ENCODE data around the gene GRM7. TPM values are rescaled to one million over a fixed set of nuclear protein-coding genes. Genes with fewer than 3 reads are reported as not detected.

Gene GRM7
- total RNA-seq, 1 donor from 2014 or later: 0.34 TPM

DNA sequence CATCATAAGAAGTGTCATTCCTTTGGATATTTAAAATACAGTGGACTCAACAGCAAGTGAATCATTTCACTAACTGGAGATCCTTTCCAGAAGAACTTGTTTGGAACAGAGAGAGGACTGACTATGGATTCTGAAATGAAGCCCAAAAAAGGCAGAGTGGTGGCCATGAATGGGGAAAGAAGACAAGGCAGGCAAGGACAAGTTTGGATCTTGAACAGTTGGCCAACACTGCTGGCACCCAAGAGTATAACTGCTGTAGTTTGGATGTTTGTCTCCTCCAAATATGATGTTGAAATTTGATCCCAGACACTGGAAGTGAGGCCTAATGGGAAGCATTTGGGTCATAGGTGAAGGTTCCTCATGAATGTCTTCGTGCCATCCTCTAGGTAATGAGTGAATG is 686.9 kb downstream of the GRM7 start:
- TF ChIP-seq, protein P1, sequence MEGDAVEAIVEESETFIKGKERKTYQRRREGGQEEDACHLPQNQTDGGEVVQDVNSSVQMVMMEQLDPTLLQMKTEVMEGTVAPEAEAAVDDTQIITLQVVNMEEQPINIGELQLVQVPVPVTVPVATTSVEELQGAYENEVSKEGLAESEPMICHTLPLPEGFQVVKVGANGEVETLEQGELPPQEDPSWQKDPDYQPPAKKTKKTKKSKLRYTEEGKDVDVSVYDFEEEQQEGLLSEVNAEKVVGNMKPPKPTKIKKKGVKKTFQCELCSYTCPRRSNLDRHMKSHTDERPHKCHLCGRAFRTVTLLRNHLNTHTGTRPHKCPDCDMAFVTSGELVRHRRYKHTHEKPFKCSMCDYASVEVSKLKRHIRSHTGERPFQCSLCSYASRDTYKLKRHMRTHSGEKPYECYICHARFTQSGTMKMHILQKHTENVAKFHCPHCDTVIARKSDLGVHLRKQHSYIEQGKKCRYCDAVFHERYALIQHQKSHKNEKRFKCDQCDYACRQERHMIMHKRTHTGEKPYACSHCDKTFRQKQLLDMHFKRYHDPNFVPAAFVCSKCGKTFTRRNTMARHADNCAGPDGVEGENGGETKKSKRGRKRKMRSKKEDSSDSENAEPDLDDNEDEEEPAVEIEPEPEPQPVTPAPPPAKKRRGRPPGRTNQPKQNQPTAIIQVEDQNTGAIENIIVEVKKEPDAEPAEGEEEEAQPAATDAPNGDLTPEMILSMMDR (IDR thresholded peaks at IDR 0.05; ENCODE audit: unreplicated experiment): no peak

DNA sequence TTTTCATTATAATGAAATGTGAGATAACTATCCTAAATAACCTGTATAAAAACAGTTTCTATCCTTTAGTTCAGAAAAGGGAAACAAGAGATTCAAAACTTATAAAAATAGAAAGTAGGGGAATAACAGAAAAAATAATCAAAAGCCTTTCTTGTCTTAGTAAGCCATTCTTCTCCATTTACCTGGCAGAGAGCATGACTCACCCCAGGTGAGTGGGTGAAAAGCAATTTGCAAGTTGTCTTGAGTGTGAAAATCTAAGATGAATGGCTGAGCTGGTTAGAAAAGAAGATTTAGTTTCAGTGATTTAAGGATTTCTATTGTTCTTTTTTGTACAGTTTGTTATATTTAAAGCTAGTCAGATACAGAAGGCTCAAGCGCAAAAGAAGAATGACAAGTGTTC is 702.0 kb downstream of the GRM7 start:
- DNase-seq (ENCODE audit: low spot score, unreplicated experiment): no peak
- H3K9me3 Mint-ChIP-seq (ENCODE audit: low read depth): no peaks in the 10 kb centered on the region
- no peak overlapping the region for H3K4me3 Mint-ChIP-seq (ENCODE audit: low read depth)
- H3K27me3 Mint-ChIP-seq: no peaks in the 10 kb centered on the region
- no peaks in the 10 kb centered on the region for H3K36me3 Mint-ChIP-seq (ENCODE audit: insufficient read depth)
- H3K27ac Mint-ChIP-seq: no peak overlapping the region
- H3K4me1 Mint-ChIP-seq (ENCODE audit: low read depth): peaks cover 2% of the 10 kb centered on the region
- TF ChIP-seq, protein P1 (IDR thresholded peaks at IDR 0.05; ENCODE audit: unreplicated experiment): no peak

More for the DNA sequence above, 686.9 kb downstream of the GRM7 start:
- no peak overlapping the region for H3K4me3 Mint-ChIP-seq (ENCODE audit: low read depth)
- H3K4me1 Mint-ChIP-seq (ENCODE audit: low read depth): no peaks in the 10 kb centered on the region
- peaks cover 9% of the 10 kb centered on the region for H3K9me3 Mint-ChIP-seq (ENCODE audit: low read depth)
- no peaks in the 10 kb centered on the region for H3K27me3 Mint-ChIP-seq
- no peak for DNase-seq (ENCODE audit: low spot score, unreplicated experiment)
- H3K36me3 Mint-ChIP-seq (ENCODE audit: insufficient read depth): no peaks in the 10 kb centered on the region
- no peak overlapping the region for H3K27ac Mint-ChIP-seq

DNA sequence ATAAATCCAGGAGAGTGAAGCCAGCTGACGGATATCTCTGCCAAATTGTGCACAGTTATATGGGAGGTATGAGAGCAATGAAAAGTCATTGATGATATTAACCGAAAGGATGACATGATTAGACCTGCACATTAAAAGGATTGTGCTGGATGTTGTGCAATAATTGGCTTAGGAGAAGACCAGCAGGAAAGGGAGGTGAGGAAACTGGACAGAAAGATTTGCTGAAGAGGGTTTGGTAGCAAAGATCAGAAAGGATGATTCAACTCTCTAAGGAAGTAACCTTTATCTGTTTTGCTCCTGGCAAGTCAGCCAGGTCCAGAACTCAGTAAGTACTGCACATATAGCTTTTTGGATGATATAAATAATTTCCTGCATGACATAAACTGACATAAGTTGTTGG is 704.7 kb downstream of the GRM7 start:
- H3K27me3 Mint-ChIP-seq: no peaks in the 10 kb centered on the region
- no peak overlapping the region for H3K4me3 Mint-ChIP-seq (ENCODE audit: low read depth)
- peaks cover 5% of the 10 kb centered on the region for H3K4me1 Mint-ChIP-seq (ENCODE audit: low read depth)
- peaks cover 3% of the 10 kb centered on the region for H3K9me3 Mint-ChIP-seq (ENCODE audit: low read depth)
- no peak overlapping the region for H3K27ac Mint-ChIP-seq
- DNase-seq (ENCODE audit: low spot score, unreplicated experiment): no peak
- TF ChIP-seq, protein P1 (IDR thresholded peaks at IDR 0.05; ENCODE audit: unreplicated experiment): no peak
- H3K36me3 Mint-ChIP-seq (ENCODE audit: insufficient read depth): peaks cover 3% of the 10 kb centered on the region

DNA sequence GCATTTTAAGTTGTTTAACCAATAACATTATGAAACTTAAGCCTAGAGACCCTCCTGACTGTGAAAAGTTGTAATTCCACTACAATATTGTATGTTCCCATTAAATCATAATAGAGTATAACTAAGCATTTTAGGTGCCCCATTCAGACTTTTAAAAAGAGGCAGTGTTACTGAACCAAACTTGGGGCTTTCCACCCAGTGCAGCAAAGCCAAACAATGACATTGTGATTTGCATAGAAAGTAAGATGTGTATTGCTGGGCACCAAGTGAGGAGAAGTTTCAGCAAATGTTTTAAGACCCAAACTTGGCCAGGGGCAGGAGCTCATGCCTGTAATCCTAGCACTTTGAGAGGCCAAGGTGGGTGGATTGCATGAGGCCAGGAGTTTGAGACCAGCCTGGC is 706.2 kb downstream of the GRM7 start:
- Mint-ChIP-seq H3K4me3 (ENCODE audit: low read depth) (no peak overlapping the region), H3K27ac (no peak overlapping the region), H3K9me3 (ENCODE audit: low read depth) (peaks cover 12% of the 10 kb centered on the region), H3K36me3 (ENCODE audit: insufficient read depth) (peaks cover 3% of the 10 kb centered on the region), H3K27me3 (no peaks in the 10 kb centered on the region), H3K4me1 (ENCODE audit: low read depth) (peaks cover 5% of the 10 kb centered on the region)
- no peak for DNase-seq (ENCODE audit: low spot score, unreplicated experiment)
- TF ChIP-seq, protein P1 (IDR thresholded peaks at IDR 0.05; ENCODE audit: unreplicated experiment): no peak

DNA sequence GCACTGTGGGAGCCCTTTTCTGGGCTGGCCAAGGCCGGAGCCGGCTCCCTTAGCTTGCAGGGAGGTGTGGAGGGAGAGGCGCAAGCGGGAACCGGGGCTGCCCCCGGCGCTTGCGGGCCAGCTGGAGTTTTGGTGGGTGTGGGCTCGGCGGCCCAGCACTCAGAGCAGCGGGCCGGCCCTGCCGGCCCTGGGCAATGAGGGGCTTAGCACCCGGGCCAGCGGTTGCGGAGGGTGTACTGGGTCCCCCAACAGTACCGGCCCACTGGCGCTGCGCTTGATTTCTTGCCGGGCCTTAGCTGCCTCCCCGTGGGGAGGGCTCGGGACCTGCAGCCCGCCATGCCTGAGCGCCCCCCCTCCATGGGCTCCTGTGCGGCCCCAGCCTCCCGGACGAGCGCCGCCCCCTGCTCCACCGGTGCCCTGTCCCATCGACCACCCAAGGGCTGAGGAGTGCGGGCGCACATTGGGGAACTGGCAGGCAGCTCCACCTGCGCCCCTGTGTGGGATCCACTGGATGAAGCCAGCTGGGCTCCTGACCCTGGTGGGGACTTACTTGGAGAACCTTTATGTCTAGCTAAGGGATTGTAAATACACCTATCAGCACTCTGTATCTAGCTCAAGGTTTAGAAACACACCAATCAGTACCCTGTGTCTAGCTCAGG is 707.7 kb downstream of the GRM7 start:
- H3K9me3 Mint-ChIP-seq (ENCODE audit: low read depth): peaks cover 12% of the 10 kb centered on the region
- no peak overlapping the region for H3K27ac Mint-ChIP-seq
- peaks cover 5% of the 10 kb centered on the region for H3K4me1 Mint-ChIP-seq (ENCODE audit: low read depth)
- no peak overlapping the region for H3K4me3 Mint-ChIP-seq (ENCODE audit: low read depth)
- peaks cover 3% of the 10 kb centered on the region for H3K36me3 Mint-ChIP-seq (ENCODE audit: insufficient read depth)
- TF ChIP-seq, protein P1 (IDR thresholded peaks at IDR 0.05; ENCODE audit: unreplicated experiment): no peak
- H3K27me3 Mint-ChIP-seq: no peaks in the 10 kb centered on the region
- DNase-seq (ENCODE audit: low spot score, unreplicated experiment): no peak

Measured in progenitor cell of endocrine pancreas (in vitro differentiated cells).